HEK293 (cell line): ENCODE results near the gene BLOC1S1.
A peak's percentile ranks its signal among the peaks of the same experiment; 100 is the strongest.

ENCODE experiments used
- CTCF ChIA-PET: fragments of 350-600 bp; formaldehyde crosslinking; extraction: SDS; loops from one replicate; lab custom pipeline; 2021; ENCODE audit warnings: antibody characterized with exemption; lab: Yijun Ruan, JAX
- POLR2A ChIA-PET: fragments of 300-600 bp; formaldehyde crosslinking; extraction: SDS; loops from one replicate; lab custom pipeline; 2020; ENCODE audit warnings: antibody characterized with exemption, inconsistent platforms; lab: Yijun Ruan, JAX
- H3K27ac ChIP-seq: fragments of 200-500 bp; sonication (Bioruptor generic); 2 replicates; pipeline ENCODE4 v1.5.1; 2014; ENCODE audit warnings: low read depth, low read length, control low read depth, inconsistent platforms; ENCODE audit errors: extremely low read depth
- H3K36me3 ChIP-seq, 2 experiments: fragments of 200-500 bp in 1 of 2; sonication (Bioruptor generic) in 1 of 2; 1 replicate in 1 of 2; 2 replicates in 1 of 2; pipeline ENCODE4 v1.5.1; 2014 to 2017; ENCODE audit warnings: inconsistent platforms in 2 of 2, low read length in 2 of 2; ENCODE audit not compliant: control insufficient read depth in 2 of 2, insufficient read depth in 1 of 2
- H3K4me1 ChIP-seq: fragments of 200-500 bp; sonication (Bioruptor generic); 2 replicates; pipeline ENCODE4 v1.5.1; 2014; ENCODE audit warnings: mild to moderate bottlenecking, low read length, inconsistent platforms; ENCODE audit not compliant: control insufficient read depth, insufficient read depth
- H3K4me3 ChIP-seq: 2 replicates; pipeline ENCODE4 v1.5.1; 2011; ENCODE audit warnings: low read depth, mild to moderate bottlenecking, control low read depth, low read length, moderate library complexity
- H3K9me3 ChIP-seq: fragments of 200-500 bp; sonication (Bioruptor generic); 2 replicates; pipeline ENCODE4 v1.5.1; 2014; ENCODE audit warnings: low read depth, low read length, inconsistent platforms; ENCODE audit not compliant: control insufficient read depth, insufficient read depth
- MEIS1 ChIP-seq: sonication (generic); formaldehyde crosslinking; IDR thresholded peaks from 2 replicates; pipeline ENCODE4 v1.8.1; 2022; ENCODE audit warnings: missing genetic modification reagents, mild to moderate bottlenecking, borderline replicate concordance
- MYNN ChIP-seq: fragments of 450-650 bp; formaldehyde crosslinking; IDR thresholded peaks from 2 replicates; pipeline ENCODE4 v1.5.1; 2016; ENCODE audit warnings: missing biosample characterization, missing genetic modification characterization, borderline replicate concordance
- OVOL3 ChIP-seq: fragments of 450-650 bp; formaldehyde crosslinking; IDR thresholded peaks from 2 replicates; pipeline ENCODE4 v1.5.1; 2016; ENCODE audit warnings: missing biosample characterization, missing genetic modification characterization
- RBAK ChIP-seq: fragments of 450-650 bp; formaldehyde crosslinking; IDR thresholded peaks from 2 replicates; pipeline ENCODE4 v1.5.1; 2016; ENCODE audit warnings: missing biosample characterization, missing genetic modification characterization
- SETDB1 ChIP-seq: IDR thresholded peaks from one replicate; pipeline ENCODE4 v1.6.1; 2017; ENCODE audit warnings: mild to moderate bottlenecking, low read length, moderate library complexity, mixed read lengths; ENCODE audit not compliant: insufficient read length
- SP3 ChIP-seq: fragments of 450-650 bp; formaldehyde crosslinking; IDR thresholded peaks from 2 replicates; pipeline ENCODE4 v1.5.1; 2016; ENCODE audit warnings: missing biosample characterization, missing genetic modification characterization
- ZBTB7A ChIP-seq: fragments of 450-650 bp; formaldehyde crosslinking; IDR thresholded peaks from 2 replicates; pipeline ENCODE4 v1.5.1; 2016; ENCODE audit warnings: low read depth, missing biosample characterization, missing genetic modification characterization
- ZIC2 ChIP-seq: fragments of 450-650 bp; formaldehyde crosslinking; IDR thresholded peaks from 2 replicates; pipeline ENCODE4 v1.5.1; 2016; ENCODE audit warnings: missing biosample characterization, missing genetic modification characterization
- ZNF132 ChIP-seq: fragments of 450-650 bp; formaldehyde crosslinking; IDR thresholded peaks from 2 replicates; pipeline ENCODE4 v1.5.1; 2017; ENCODE audit warnings: missing biosample characterization, missing genetic modification characterization, borderline replicate concordance
- ZNF146 ChIP-seq: fragments of 450-650 bp; formaldehyde crosslinking; IDR thresholded peaks from 2 replicates; pipeline ENCODE4 v1.5.1; 2016; ENCODE audit warnings: missing biosample characterization, missing genetic modification characterization
- ZNF169 ChIP-seq: fragments of 450-650 bp; formaldehyde crosslinking; IDR thresholded peaks from 2 replicates; pipeline ENCODE4 v1.5.1; 2016; ENCODE audit warnings: missing biosample characterization, missing genetic modification characterization
- ZNF19 ChIP-seq: fragments of 450-650 bp; formaldehyde crosslinking; IDR thresholded peaks from 2 replicates; pipeline ENCODE4; 2016; ENCODE audit warnings: missing biosample characterization, missing genetic modification characterization, low read depth
- ZNF2 ChIP-seq: fragments of 450-650 bp; formaldehyde crosslinking; IDR thresholded peaks from 2 replicates; pipeline ENCODE4 v1.5.1; 2016; ENCODE audit warnings: missing biosample characterization, missing genetic modification characterization
- ZNF302 ChIP-seq: fragments of 450-650 bp; formaldehyde crosslinking; IDR thresholded peaks from 2 replicates; pipeline ENCODE4 v1.5.1; 2016; ENCODE audit warnings: missing biosample characterization, missing genetic modification characterization, low read depth
- ZNF354C ChIP-seq: fragments of 450-650 bp; formaldehyde crosslinking; IDR thresholded peaks from 2 replicates; pipeline ENCODE4 v1.5.1; 2016; ENCODE audit warnings: missing biosample characterization, missing genetic modification characterization, low read depth, borderline replicate concordance
- ZNF394 ChIP-seq: fragments of 450-650 bp; formaldehyde crosslinking; IDR thresholded peaks from 2 replicates; pipeline ENCODE4 v1.5.1; 2016; ENCODE audit warnings: missing biosample characterization, missing genetic modification characterization, mild to moderate bottlenecking, moderate library complexity, borderline replicate concordance
- ZNF426 ChIP-seq: fragments of 450-650 bp; formaldehyde crosslinking; IDR thresholded peaks from 2 replicates; pipeline ENCODE4 v1.5.1; 2017; ENCODE audit warnings: missing biosample characterization, missing genetic modification characterization, mild to moderate bottlenecking, inconsistent platforms, moderate library complexity
- ZNF510 ChIP-seq: fragments of 450-650 bp; formaldehyde crosslinking; IDR thresholded peaks from 2 replicates; pipeline ENCODE4 v1.5.1; 2018; ENCODE audit warnings: mild to moderate bottlenecking, missing genetic modification characterization, missing biosample characterization; ENCODE audit not compliant: insufficient replicate concordance
- ZNF585B ChIP-seq: fragments of 450-650 bp; formaldehyde crosslinking; IDR thresholded peaks from 2 replicates; pipeline ENCODE4 v1.5.1; 2016; ENCODE audit warnings: missing biosample characterization, missing genetic modification characterization
- ZNF600 ChIP-seq: fragments of 450-650 bp; formaldehyde crosslinking; IDR thresholded peaks from 2 replicates; pipeline ENCODE4 v1.5.1; 2016; ENCODE audit warnings: missing biosample characterization, missing genetic modification characterization
- ZNF621 ChIP-seq: fragments of 450-650 bp; formaldehyde crosslinking; IDR thresholded peaks from 2 replicates; pipeline ENCODE4 v1.5.1; 2017; ENCODE audit warnings: missing biosample characterization, missing genetic modification characterization
- ZNF658 ChIP-seq: fragments of 450-650 bp; formaldehyde crosslinking; IDR thresholded peaks from 2 replicates; pipeline ENCODE4; 2016; ENCODE audit warnings: missing biosample characterization, missing genetic modification characterization
- ZNF791 ChIP-seq: fragments of 450-650 bp; formaldehyde crosslinking; IDR thresholded peaks from 2 replicates; pipeline ENCODE4 v1.5.1; 2016; ENCODE audit warnings: missing biosample characterization, missing genetic modification characterization
- TF ChIP-seq, protein P1 (sequence below): fragments of 450-650 bp; formaldehyde crosslinking; IDR thresholded peaks from 2 replicates; pipeline ENCODE4 v1.5.1; 2016; ENCODE audit warnings: missing biosample characterization, missing genetic modification characterization
- TF ChIP-seq, protein P2 (sequence below): IDR thresholded peaks from 2 replicates; pipeline ENCODE4 v1.6.1; 2011; ENCODE audit warnings: mild to moderate bottlenecking, low read depth, low read length, borderline replicate concordance
- TF ChIP-seq, protein P3 (sequence below): fragments of 450-650 bp; formaldehyde crosslinking; IDR thresholded peaks from 2 replicates; pipeline ENCODE4 v1.5.1; 2016; ENCODE audit warnings: missing biosample characterization, missing genetic modification characterization

The BLOC1S1 gene

DNA sequence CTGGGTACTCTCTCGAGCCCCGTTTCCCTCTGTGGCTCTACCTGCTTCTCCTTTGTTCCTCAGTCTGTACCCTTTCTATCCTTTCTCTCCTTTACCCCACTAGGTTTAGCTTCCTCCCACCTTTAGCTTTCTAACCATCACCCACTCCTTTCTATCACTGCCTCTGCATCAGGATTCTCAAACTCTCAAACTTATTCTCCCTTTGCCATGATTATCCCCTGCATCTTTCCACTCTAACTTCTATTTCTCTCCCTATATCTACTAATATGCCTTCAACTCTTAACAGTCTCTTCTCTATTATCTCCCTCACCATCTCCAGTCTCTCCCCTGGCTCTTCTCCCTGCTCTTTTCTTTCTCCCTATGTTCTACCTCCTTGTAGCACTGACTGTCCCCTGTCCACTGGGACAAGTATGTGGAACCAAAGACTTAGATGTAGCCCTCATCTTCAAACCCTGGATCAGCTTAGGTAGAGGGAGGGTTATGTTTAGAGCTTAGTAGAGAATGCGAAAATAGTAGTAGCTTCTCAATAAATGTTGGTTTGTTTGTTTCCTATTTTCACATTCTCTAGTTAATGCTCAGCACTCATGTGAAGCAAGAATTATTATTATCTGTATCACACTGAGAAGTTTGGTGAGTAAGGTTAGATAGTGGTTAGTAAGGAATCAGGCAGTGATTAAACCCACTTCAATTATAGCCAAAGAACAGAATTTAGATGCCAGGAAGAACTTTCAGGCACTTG lies 30.5 kb downstream of the BLOC1S1 start (continued):
- no peak for TF ChIP-seq ZNF132
- no peak for TF ChIP-seq ZNF426 (tag by site-specific recombination)

DNA sequence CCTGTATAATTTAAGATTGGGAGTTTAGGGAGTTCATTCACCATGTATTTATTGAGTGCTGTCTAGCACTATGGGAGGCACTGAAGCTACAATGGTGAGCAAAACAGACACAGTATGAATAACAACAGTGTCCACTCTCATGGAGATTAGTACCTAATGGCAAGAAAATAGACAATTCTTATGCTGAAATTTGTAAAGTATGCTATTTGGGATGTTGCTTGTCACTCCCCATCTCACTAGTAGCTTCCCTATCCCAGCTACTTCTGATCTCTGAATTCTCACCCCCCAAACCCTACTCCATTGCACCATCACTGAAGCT lies 31.0 kb downstream of the BLOC1S1 start:
- POLR2A ChIA-PET: interaction anchor here (0.9 to 2.4 kb wide), 3 partner anchors 8 to 227 kb away, joined by 4 to 9 read pairs (median 4); partner anchors contain the start of genes ORMDL2, RAB5B and SARNP
- no peak overlapping the region for H3K4me3 ChIP-seq
- H3K9me3 ChIP-seq: no peaks in the 10 kb centered on the region
- CTCF ChIA-PET: interaction anchor here (0.5 to 4.5 kb wide), 9 partner anchors 9 to 600 kb away, joined by 3 to 28 read pairs (median 4); partner anchors contain the start of genes ORMDL2 and SARNP
- peaks cover 12% of the 10 kb centered on the region; the same call in 1 of the 2 replicates for H3K4me1 ChIP-seq
- peaks cover 3 to 51% of the 10 kb centered on the region in 2 experiments; a peak in 1 of 3 replicates for H3K36me3 ChIP-seq
- no peak overlapping the region for H3K27ac ChIP-seq
- TF ChIP-seq, protein P1, sequence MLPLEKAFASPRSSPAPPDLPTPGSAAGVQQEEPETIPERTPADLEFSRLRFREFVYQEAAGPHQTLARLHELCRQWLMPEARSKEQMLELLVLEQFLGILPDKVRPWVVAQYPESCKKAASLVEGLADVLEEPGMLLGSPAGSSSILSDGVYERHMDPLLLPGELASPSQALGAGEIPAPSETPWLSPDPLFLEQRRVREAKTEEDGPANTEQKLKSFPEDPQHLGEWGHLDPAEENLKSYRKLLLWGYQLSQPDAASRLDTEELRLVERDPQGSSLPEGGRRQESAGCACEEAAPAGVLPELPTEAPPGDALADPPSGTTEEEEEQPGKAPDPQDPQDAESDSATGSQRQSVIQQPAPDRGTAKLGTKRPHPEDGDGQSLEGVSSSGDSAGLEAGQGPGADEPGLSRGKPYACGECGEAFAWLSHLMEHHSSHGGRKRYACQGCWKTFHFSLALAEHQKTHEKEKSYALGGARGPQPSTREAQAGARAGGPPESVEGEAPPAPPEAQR (tag by site-specific recombination): no peak
- TF ChIP-seq ZNF658 (tag by site-specific recombination): no peak
- no peak for TF ChIP-seq ZIC2 (tag by site-specific recombination)
- TF ChIP-seq MYNN: no peak
- 0 out of 2 replicates have a peak, but pooled peaks have one; percentile 22 for TF ChIP-seq ZNF394 (tag by site-specific recombination)
- no peak for TF ChIP-seq RBAK
- no peak for TF ChIP-seq ZNF2 (tag by site-specific recombination)
- TF ChIP-seq, all 188 proteins: peak for 1

GRCh38 chr12:55748230-55748993 lies 32.6 kb downstream of the BLOC1S1 start:
- ChIA-PET POLR2A (interaction anchor here (0.9 to 2.4 kb wide), 3 partner anchors 10 to 81 kb away, joined by 3 to 9 read pairs (median 4); partner anchors contain the start of genes DNAJC14, ORMDL2 and SARNP), CTCF (interaction anchor here (4.5 kb wide), 1 partner anchor 10 kb away, joined by 28 read pairs; no protein-coding TSS in a partner anchor)
- H3K9me3 ChIP-seq: no peaks in the 10 kb centered on the region
- H3K4me3 ChIP-seq: no peak overlapping the region
- H3K36me3 ChIP-seq: peaks cover 7 to 66% of the 10 kb centered on the region in 2 experiments; a peak in 2 of 3 replicates
- H3K4me1 ChIP-seq: peaks cover 9% of the 10 kb centered on the region; the same call in 1 of the 2 replicates
- no peak overlapping the region for H3K27ac ChIP-seq
- TF ChIP-seq, protein P2, sequence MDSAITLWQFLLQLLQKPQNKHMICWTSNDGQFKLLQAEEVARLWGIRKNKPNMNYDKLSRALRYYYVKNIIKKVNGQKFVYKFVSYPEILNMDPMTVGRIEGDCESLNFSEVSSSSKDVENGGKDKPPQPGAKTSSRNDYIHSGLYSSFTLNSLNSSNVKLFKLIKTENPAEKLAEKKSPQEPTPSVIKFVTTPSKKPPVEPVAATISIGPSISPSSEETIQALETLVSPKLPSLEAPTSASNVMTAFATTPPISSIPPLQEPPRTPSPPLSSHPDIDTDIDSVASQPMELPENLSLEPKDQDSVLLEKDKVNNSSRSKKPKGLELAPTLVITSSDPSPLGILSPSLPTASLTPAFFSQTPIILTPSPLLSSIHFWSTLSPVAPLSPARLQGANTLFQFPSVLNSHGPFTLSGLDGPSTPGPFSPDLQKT: no peak
- TF ChIP-seq ZNF302: no peak
- TF ChIP-seq ZNF169 (tag by site-specific recombination): no peak
- TF ChIP-seq, protein P3, sequence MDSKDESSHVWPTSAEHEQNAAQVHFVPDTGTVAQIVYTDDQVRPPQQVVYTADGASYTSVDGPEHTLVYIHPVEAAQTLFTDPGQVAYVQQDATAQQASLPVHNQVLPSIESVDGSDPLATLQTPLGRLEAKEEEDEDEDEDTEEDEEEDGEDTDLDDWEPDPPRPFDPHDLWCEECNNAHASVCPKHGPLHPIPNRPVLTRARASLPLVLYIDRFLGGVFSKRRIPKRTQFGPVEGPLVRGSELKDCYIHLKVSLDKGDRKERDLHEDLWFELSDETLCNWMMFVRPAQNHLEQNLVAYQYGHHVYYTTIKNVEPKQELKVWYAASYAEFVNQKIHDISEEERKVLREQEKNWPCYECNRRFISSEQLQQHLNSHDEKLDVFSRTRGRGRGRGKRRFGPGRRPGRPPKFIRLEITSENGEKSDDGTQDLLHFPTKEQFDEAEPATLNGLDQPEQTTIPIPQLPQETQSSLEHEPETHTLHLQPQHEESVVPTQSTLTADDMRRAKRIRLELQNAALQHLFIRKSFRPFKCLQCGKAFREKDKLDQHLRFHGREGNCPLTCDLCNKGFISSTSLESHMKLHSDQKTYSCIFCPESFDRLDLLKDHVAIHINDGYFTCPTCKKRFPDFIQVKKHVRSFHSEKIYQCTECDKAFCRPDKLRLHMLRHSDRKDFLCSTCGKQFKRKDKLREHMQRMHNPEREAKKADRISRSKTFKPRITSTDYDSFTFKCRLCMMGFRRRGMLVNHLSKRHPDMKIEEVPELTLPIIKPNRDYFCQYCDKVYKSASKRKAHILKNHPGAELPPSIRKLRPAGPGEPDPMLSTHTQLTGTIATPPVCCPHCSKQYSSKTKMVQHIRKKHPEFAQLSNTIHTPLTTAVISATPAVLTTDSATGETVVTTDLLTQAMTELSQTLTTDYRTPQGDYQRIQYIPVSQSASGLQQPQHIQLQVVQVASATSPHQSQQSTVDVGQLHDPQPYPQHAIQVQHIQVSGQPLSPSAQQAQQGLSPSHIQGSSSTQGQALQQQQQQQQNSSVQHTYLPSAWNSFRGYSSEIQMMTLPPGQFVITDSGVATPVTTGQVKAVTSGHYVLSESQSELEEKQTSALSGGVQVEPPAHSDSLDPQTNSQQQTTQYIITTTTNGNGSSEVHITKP (tag by site-specific recombination): no peak
- TF ChIP-seq ZNF791 (tag by site-specific recombination): no peak
- no peak for TF ChIP-seq OVOL3
- no peak for TF ChIP-seq MEIS1 (CRISPR knock-in tag)
- TF ChIP-seq SP3 (tag by site-specific recombination): no peak
- no peak for TF ChIP-seq ZNF354C (tag by site-specific recombination)
- TF ChIP-seq SETDB1: no peak
- TF ChIP-seq ZNF585B (tag by site-specific recombination): no peak
- no peak for TF ChIP-seq ZNF600
- TF ChIP-seq ZBTB7A (tag by site-specific recombination): no peak
- no peak for TF ChIP-seq ZNF146 (tag by site-specific recombination)
- TF ChIP-seq ZNF510: no peak
- no peak for TF ChIP-seq ZNF621
- TF ChIP-seq ZNF19 (tag by site-specific recombination): no peak
